HepG2 (cell line): ENCODE data around the gene NOXA1. TPM values are rescaled to one million over a fixed set of nuclear protein-coding genes. Genes with fewer than 3 reads are reported as not detected.
A peak's percentile ranks its signal among the peaks of the same experiment; 100 is the strongest.

Experiments
- BRCA1 ChIP-seq: sonication (generic); formaldehyde crosslinking; IDR thresholded peaks from 2 replicates; pipeline ENCODE4 v1.4.0; 2020; ENCODE audit warnings: missing genetic modification reagents
- ELF3 ChIP-seq: IDR thresholded peaks from 2 replicates; pipeline ENCODE4 v1.6.1; 2016; ENCODE audit warnings: missing genetic modification reagents, missing compliant biosample characterization
- FOSL2 ChIP-seq: sonication (generic); formaldehyde crosslinking; IDR thresholded peaks from 2 replicates; pipeline ENCODE4 v1.4.0; 2020; ENCODE audit warnings: missing genetic modification reagents
- GATAD2A ChIP-seq: IDR thresholded peaks from 2 replicates; pipeline ENCODE4 v1.6.1; 2016
- GTF3A ChIP-seq: sonication (generic); formaldehyde crosslinking; conservative IDR thresholded peaks from 2 replicates; pipeline ENCODE4 v1.4.0; 2020; ENCODE audit warnings: mild to moderate bottlenecking, missing genetic modification reagents
- HDAC1 ChIP-seq: sonication (generic); formaldehyde crosslinking; IDR thresholded peaks from 2 replicates; pipeline ENCODE4 v1.5.1; 2020; ENCODE audit warnings: mild to moderate bottlenecking, missing genetic modification reagents
- HNRNPL ChIP-seq: fragments of 200-400 bp; formaldehyde crosslinking; IDR thresholded peaks from 2 replicates; pipeline ENCODE4 v1.6.1; 2017; ENCODE audit warnings: mild to moderate bottlenecking, low read depth, low read length
- KDM2A ChIP-seq: sonication (generic); formaldehyde crosslinking; IDR thresholded peaks from 2 replicates; pipeline ENCODE4 v1.4.0; 2020; ENCODE audit warnings: low read depth, missing genetic modification reagents, borderline replicate concordance
- MED1 ChIP-seq: sonication (generic); formaldehyde crosslinking; IDR thresholded peaks from 2 replicates; pipeline ENCODE4 v1.4.0; 2020; ENCODE audit warnings: missing genetic modification reagents
- MEIS2 ChIP-seq: sonication (generic); formaldehyde crosslinking; IDR thresholded peaks from 2 replicates; pipeline ENCODE4 v1.9.0; 2021; ENCODE audit warnings: mild to moderate bottlenecking, missing genetic modification reagents
- NFE2 ChIP-seq: sonication (generic); formaldehyde crosslinking; IDR thresholded peaks from 2 replicates; pipeline ENCODE4 v1.4.0; 2020; ENCODE audit warnings: missing genetic modification reagents
- NFKB2 ChIP-seq: sonication (generic); formaldehyde crosslinking; IDR thresholded peaks from 2 replicates; pipeline ENCODE4 v1.4.0; 2020; ENCODE audit warnings: missing genetic modification reagents, borderline replicate concordance
- NR3C1 ChIP-seq: sonication (generic); formaldehyde crosslinking; IDR thresholded peaks from 2 replicates; pipeline ENCODE4 v1.4.0; 2020; ENCODE audit warnings: missing genetic modification reagents
- RBM22 ChIP-seq: fragments of 200-400 bp; formaldehyde crosslinking; optimal IDR thresholded peaks from 2 replicates; pipeline ENCODE3; 2017; ENCODE audit warnings: mild to moderate bottlenecking, low read length, moderate library complexity
- SALL1 ChIP-seq: sonication (generic); formaldehyde crosslinking; IDR thresholded peaks from 2 replicates; pipeline ENCODE4 v1.8.0; 2022; ENCODE audit warnings: mild to moderate bottlenecking, missing genetic modification reagents
- SAP130 ChIP-seq: IDR thresholded peaks from 2 replicates; pipeline ENCODE4 v1.6.1; 2016; ENCODE audit warnings: low read depth
- ZFP37 ChIP-seq: sonication (generic); formaldehyde crosslinking; IDR thresholded peaks from 2 replicates; pipeline ENCODE4 v1.4.0; 2020; ENCODE audit warnings: missing genetic modification reagents, borderline replicate concordance
- ZNF33A ChIP-seq: sonication (generic); formaldehyde crosslinking; IDR thresholded peaks from 2 replicates; pipeline ENCODE4 v1.5.1; 2020; ENCODE audit warnings: missing genetic modification reagents, mild to moderate bottlenecking, moderate library complexity, borderline replicate concordance
- ZNF589 ChIP-seq: sonication (generic); formaldehyde crosslinking; conservative IDR thresholded peaks from 2 replicates; pipeline ENCODE4 v1.8.0; 2022; ENCODE audit warnings: mild to moderate bottlenecking, moderate library complexity, missing genetic modification reagents
- ZNF619 ChIP-seq: sonication (generic); formaldehyde crosslinking; IDR thresholded peaks from 2 replicates; pipeline ENCODE4 v1.4.0; 2020; ENCODE audit warnings: mild to moderate bottlenecking, missing genetic modification reagents
- ZNF709 ChIP-seq: sonication (generic); formaldehyde crosslinking; IDR thresholded peaks from 2 replicates; pipeline ENCODE4 v1.5.0; 2020; ENCODE audit warnings: mild to moderate bottlenecking, missing genetic modification reagents
- ZSCAN12 ChIP-seq: sonication (generic); formaldehyde crosslinking; IDR thresholded peaks from 2 replicates; pipeline ENCODE4 v1.9.0; 2021; ENCODE audit warnings: mild to moderate bottlenecking, missing genetic modification reagents
- ZSCAN20 ChIP-seq: sonication (generic); formaldehyde crosslinking; IDR thresholded peaks from 2 replicates; pipeline ENCODE4 v1.4.0; 2020; ENCODE audit warnings: missing genetic modification reagents, mild to moderate bottlenecking, borderline replicate concordance
- polyA plus RNA-seq, 8 experiments: library from polyadenylated mRNA; depleted of rRNA in 3 of 8; stranded (reverse) in 7 of 8; unstranded in 1 of 8; fragments of >200 nt; fragmentation: Illumina TruSeq in 4 of 8; extraction: Trizol in 4 of 8; gene quantifications; 2 replicates each; pipeline versions ENCODE4 v1.2.1 to v1.2.3, GENCODE V29; 2011 to 2016; ENCODE audit warnings: low read depth in 4 of 8, missing spikeins in 1 of 8, mixed read lengths in 1 of 8; ENCODE audit not compliant: insufficient read depth in 1 of 8
- total RNA-seq, 5 experiments: library from RNA; depleted of rRNA; stranded (reverse); fragments of >200 nt; fragmentation: Illumina TruSeq; extraction: Trizol; gene quantifications; 2 replicates each; pipeline ENCODE4 v1.2.3, GENCODE V29; 2016; ENCODE audit warnings: low read depth in 1 of 5
- TF ChIP-seq, protein P1 (sequence below): sonication (generic); formaldehyde crosslinking; IDR thresholded peaks from 2 replicates; pipeline ENCODE4 v1.8.0; 2022; ENCODE audit warnings: mild to moderate bottlenecking, missing genetic modification reagents; ENCODE audit not compliant: insufficient replicate concordance

The NOXA1 gene
- total and polyA plus RNA-seq, 2 of the 13 experiments (the other 11 are each of a cell fraction or from before 2014, with no cell fraction given): 0.78 to 1.2 TPM

DNA sequence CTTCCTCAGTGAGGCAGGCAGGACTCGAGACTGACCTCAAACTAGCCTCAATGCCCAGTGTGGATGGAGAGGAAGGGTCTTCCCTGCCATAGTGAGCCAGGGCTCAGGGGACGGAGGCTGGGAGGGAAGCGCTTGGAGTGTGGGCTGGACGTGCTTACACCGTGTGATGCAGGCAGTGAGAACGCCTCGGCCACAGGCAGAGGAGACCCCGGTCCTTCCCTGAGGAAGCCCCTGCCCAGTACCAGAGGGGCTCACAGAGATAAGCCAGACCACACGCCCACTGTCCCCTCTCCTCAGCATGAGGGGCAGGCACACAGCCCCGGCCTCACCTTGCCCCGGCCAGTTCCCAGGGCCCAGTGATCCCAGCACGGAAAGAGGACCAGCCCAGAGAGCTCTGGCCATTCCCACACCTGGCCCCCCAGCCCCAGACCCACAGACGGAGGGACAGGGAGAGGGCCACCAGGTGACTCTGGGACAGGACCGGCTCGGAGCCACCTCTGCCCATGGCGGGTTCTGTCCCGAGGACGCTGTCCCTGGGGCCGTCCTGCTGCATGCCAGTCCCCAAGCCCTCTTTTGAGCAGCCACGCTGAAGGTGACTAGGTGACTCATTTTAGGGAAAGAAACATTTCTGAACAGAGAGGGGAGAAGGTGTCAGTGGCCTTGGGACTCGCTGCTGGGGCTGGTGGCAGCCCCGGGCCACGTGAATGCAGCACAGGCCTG is 42.0 kb downstream of the NOXA1 start (continued):
- TF ChIP-seq MEIS2 (CRISPR knock-in tag) (peak; percentile 26; the same call in 1 of the 2 replicates), ZNF709 (CRISPR knock-in tag) (no peak), KDM2A (CRISPR knock-in tag) (no peak), NFE2 (no peak), ZNF619 (CRISPR knock-in tag) (no peak), ZNF33A (CRISPR knock-in tag) (0 out of 2 replicates have a peak, but pooled peaks have one; percentile 64), RBM22 (no peak), ZFP37 (CRISPR knock-in tag) (0 out of 2 replicates have a peak, but pooled peaks have one; percentile 39), SALL1 (CRISPR knock-in tag) (peak; percentile 20; the same call in 1 of the 2 replicates), HNRNPL (peak; percentile 36; the same call in 1 of the 2 replicates), HDAC1 (CRISPR knock-in tag) (peak; percentile 34; the same call in 1 of the 2 replicates), GTF3A (CRISPR knock-in tag) (no peak), ELF3 (CRISPR knock-in tag) (0 out of 2 replicates have a peak, but pooled peaks have one; percentile 19), FOSL2 (peak; percentile 58; the same call in 1 of the 2 replicates), ZSCAN12 (CRISPR knock-in tag) (0 out of 2 replicates have a peak, but pooled peaks have one; percentile 51), GATAD2A (CRISPR knock-in tag) (peak; percentile 39; the same call in 1 of the 2 replicates), ZSCAN20 (CRISPR knock-in tag) (0 out of 2 replicates have a peak, but pooled peaks have one; percentile 25), SAP130 (peak; percentile 27), NR3C1 (CRISPR knock-in tag) (no peak), BRCA1 (CRISPR knock-in tag) (no peak), ZNF589 (CRISPR knock-in tag) (0 out of 2 replicates have a peak, but pooled peaks have one; percentile 43), NFKB2 (CRISPR knock-in tag) (0 out of 2 replicates have a peak, but pooled peaks have one; percentile 52), MED1 (CRISPR knock-in tag) (peak; percentile 71)
- TF ChIP-seq, protein P1, sequence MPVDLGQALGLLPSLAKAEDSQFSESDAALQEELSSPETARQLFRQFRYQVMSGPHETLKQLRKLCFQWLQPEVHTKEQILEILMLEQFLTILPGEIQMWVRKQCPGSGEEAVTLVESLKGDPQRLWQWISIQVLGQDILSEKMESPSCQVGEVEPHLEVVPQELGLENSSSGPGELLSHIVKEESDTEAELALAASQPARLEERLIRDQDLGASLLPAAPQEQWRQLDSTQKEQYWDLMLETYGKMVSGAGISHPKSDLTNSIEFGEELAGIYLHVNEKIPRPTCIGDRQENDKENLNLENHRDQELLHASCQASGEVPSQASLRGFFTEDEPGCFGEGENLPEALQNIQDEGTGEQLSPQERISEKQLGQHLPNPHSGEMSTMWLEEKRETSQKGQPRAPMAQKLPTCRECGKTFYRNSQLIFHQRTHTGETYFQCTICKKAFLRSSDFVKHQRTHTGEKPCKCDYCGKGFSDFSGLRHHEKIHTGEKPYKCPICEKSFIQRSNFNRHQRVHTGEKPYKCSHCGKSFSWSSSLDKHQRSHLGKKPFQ (CRISPR knock-in tag): peak; percentile 34
